GM19452 (cell line): ENCODE data around the gene SYT11.
"Not testable (repeated sequence)": the region's sequence is repeated elsewhere in the genome, so short reads cannot be mapped to it uniquely, and the experiment has no call there.

ENCODE experiments used
- ATAC-seq: cut with Tn5 transposase; IDR thresholded peaks from one replicate; pipeline ENCODE4 v1.9.1; 2021; ENCODE audit not compliant: unreplicated experiment

The SYT11 gene

GRCh38 chr1:155859234-155859829 lies at the start of gene SYT11:
SYT11 (plus strand) TSS chr1:155859567; CDS start chr1:155859762, 195 bp downstream.
- ATAC-seq = peak; percentile 50

- ATAC-seq = no peak
Observed at GRCh38 chr1:155812878-155813277, 46.5 kb upstream of the SYT11 start.

- no peak for ATAC-seq
Observed at GRCh38 chr1:155813672-155814071, 45.7 kb upstream of the SYT11 start.

DNA sequence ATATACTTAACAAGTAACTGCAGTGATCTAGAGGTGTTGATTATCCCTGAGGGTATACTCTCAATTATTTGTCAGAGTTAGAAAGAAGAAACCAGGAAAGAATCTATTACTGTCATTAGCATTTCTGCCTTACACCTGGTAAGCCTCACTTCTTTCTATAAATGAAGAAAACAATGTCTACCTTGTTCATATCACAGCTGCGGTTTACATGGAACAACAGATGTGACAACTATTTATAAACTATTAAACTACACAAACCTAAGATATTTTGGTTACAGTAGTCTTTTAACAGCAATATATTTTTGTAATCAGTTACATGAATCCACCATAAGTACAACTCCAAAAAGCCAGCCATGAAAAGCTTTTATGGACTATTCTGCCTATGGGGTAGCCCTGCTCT lies 43.0 kb upstream of the SYT11 start:
- ATAC-seq = no peak

DNA sequence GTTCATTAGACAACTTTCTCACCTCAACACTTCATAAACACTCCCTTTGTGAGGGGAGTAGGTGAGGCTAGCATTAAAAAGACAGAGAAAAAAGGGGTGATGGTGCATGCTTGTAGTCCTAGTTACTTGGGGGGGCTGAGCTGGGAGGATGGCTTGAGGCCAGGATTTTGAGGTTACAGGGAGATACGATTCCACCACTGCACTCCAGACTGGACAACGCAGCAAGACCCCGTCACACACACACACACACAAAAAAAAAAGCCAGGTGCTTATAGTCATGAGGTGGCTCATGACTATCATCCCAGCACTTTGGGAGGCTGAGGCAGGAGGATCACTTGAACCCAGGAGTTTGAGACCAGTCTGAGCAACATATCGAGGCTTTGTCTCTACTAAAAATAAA lies 31.9 kb upstream of the SYT11 start:
- no peak for ATAC-seq

DNA sequence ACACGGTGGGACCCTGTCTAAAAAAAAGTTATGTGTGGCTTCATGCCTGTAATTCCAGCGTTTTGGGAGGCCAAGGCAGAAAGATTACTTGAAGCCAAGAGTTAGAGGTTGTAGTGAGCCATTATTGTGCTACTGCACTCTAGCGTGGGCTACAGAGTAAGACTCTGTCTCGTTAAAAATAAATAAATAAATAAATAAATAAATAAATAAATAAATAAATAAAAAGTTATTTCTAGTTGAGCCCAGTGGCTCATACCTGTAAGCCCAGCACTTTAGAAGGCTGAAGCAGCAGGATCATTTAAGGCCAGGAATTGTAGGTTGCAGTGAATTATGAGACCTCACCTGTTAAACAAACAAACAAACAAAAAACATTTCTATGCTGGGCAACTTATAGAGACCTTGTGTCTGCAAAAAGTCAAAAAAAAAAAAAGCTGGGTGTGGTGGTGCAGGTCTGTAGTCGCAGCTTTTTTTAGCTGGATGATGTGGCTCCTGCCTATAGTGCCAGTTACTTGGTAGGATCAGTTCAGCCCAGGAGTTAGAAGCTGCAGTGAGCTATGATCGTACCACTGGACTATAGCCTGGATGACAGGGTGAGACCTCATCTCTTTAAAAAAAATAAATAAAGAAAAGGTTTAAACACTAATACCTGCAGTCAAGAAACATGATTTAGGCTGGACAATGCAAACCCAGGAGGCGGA lies 27.9 kb upstream of the SYT11 start:
- no peak for ATAC-seq

DNA sequence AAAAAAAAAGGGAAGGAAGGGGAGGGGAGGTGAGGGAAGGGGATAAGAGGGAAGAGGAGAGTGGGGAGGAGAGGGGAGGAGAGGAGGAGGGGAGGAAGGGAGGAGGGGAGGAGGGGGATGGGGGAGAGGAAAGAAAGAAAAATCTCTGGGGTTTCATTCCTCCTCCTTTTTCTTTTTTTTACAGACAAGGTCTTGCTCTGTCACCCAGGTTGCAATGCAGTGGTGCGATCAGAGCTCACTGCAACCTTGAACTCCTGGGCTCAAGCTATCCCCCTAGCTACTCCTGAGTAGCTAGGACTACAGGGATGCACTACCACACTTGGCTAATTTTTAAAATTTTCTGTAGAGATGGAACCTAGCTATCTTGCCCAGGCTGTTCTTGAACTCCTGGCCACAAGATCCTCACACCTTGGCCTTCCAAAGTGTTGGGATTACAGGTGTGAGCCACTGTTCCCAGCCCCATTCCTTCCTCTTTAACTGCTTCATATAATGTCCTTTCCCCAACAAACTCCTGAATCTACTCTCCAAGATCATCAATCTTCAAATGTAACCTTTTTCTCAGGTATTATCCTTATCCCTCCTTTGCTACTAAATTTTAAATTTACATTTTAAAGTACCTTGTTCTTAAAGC lies 25.6 kb upstream of the SYT11 start:
- ATAC-seq = no peak

DNA sequence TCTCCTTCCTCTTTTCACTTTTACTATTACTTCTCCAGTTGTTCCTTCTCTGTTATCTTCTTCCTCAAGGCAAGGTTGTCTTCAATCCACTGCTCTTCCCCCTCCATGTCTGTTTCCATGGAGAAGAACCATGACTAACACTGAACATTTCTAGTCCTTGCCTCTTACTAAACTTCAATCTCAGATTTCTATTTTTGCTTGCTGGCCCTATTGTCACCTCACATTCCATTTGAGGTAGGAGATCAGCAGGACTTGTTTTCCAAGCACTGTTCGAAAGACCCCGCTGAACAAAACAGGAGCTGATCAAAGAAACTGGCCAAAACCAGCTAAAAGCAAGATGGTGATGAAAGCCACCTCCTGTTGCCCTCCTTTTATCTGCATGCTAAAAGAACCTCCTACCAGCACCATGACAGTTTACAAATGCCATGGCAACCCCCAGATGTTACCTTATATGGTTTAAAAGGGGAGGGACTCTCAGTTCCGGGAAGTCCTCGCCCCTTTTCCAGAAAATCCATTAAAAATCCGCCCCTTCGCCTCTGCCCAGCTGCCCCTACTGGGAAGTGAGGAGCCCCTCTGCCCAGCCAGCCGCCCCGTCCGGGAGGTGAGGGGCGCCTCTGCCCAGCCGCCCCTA lies 25.0 kb upstream of the SYT11 start:
- no peak for ATAC-seq

- ATAC-seq = not testable (repeated sequence)
Observed at GRCh38 chr1:155834927-155835399, 24.4 kb upstream of the SYT11 start.

DNA sequence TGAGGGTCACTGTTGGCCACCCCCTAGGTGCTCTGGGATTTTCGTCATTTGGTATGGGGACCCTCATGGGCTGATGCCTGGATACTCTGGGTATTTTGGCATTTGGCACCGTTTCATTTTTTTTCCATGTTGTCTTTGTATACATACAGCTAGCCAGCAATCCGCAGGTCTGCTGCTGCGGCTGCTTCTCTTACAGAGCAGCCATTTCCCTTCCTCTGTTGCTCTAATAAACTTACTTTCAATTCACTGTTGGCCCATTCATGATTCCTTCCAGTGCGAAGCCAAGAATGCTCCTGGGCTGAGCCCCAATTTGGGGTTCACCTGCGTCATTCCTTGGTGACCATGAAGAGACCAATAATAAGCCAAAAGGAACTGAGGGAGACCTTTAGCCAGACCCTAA lies 23.8 kb upstream of the SYT11 start:
- ATAC-seq = no peak

DNA sequence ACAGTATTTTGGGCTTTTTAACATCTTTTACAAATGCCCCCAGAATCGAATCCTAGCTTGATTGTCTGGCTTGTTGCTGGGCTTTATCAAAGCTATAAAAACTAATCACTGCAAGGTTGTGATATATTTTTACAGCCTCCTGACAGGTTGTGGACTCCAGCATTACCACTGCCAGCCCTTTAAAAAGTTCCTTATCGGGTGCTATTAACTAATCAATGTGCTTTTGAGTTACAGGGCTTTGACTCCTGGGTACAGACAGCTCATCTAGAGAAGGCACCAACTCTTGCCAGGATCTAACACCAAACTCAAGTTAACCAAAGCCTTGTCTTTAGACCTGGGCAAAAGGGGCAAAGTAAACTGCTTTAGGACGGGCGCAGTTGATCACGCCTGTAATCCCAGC lies 19.0 kb upstream of the SYT11 start:
- ATAC-seq = no peak

GRCh38 chr1:155844860-155845421 lies 14.4 kb upstream of the SYT11 start:
- ATAC-seq = no peak

DNA sequence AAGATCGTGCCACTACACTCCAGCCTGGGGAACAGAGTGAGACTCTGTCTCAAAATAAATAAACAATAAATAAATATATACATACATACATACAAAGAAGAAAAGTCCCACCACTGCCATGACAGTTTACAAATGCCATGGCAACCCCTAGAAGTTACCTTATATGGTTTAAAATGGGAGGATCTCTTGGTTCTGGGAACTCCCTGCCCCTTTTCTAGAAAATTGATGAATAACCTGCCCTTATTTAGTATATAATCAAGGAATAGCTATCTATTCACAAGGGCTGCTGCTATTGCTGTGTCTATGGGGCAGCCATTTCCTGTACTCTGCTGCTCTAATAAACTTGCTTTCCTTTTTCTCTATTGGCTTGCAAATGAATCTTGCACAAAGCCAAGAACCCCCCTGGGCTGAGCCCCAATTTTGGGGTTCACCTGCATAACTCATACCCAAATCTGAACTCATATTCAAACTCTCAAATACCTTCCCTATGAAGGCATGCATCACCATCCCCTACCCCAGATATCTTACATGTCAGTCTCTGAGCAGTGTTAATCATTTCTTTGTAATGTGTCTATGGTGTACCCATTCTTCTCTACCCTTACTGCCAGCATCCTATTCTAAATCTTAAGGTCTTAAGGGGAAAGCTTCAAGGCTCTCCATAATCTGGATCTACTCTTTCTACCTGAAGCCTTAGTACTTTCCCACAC lies 11.4 kb upstream of the SYT11 start:
- ATAC-seq = no peak

DNA sequence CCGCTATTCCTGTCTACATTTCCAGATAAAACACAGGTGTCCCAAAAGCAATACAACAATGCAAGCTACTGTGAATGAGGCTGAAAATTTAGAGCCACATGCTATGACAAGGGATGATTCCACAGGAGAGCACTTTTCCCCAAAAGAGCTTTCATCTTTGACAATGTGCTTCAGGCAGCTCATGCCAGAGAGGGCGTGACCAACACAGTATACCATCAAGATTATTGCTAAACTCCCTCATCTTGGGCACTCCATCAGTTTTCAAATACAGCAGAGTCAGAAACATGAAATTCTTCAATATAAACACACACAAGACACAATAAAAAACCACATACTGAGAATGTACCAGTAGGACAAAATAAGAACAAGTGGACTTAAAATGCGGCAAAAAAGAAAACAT lies 9.0 kb upstream of the SYT11 start:
- no peak for ATAC-seq

GRCh38 chr1:155856257-155856974 lies 3.0 kb upstream of the SYT11 start:
- ATAC-seq = no peak

- ATAC-seq = peak; percentile 36
Observed at GRCh38 chr1:155856975-155857930, 2.1 kb upstream of the SYT11 start, which contains the start of gene GON4L. GON4L (minus strand) TSS chr1:155857214; CDS start chr1:155853780, 3,434 bp downstream.

DNA sequence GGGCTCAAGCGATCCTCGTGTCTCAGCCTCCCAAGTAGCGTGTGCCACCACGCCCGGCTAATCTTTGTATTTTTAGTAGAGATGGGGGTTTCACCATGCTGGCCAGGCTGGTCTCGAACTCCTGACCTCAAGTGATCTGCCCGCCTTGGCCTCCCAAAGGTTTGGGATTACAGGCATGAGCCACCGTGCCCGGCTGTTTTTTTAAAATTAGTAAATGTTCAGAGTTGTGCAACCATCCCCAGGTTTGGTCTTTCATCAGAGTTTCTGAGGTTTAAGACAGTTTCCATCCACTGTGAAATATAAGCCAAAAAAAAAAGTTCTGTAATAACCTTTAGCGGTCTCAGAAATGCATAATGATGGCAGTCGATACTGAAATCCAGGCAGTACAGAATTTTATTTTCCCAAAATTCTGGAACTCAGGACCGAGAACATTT lies 550 bp upstream of the SYT11 start:
- peak; percentile 3 for ATAC-seq

DNA sequence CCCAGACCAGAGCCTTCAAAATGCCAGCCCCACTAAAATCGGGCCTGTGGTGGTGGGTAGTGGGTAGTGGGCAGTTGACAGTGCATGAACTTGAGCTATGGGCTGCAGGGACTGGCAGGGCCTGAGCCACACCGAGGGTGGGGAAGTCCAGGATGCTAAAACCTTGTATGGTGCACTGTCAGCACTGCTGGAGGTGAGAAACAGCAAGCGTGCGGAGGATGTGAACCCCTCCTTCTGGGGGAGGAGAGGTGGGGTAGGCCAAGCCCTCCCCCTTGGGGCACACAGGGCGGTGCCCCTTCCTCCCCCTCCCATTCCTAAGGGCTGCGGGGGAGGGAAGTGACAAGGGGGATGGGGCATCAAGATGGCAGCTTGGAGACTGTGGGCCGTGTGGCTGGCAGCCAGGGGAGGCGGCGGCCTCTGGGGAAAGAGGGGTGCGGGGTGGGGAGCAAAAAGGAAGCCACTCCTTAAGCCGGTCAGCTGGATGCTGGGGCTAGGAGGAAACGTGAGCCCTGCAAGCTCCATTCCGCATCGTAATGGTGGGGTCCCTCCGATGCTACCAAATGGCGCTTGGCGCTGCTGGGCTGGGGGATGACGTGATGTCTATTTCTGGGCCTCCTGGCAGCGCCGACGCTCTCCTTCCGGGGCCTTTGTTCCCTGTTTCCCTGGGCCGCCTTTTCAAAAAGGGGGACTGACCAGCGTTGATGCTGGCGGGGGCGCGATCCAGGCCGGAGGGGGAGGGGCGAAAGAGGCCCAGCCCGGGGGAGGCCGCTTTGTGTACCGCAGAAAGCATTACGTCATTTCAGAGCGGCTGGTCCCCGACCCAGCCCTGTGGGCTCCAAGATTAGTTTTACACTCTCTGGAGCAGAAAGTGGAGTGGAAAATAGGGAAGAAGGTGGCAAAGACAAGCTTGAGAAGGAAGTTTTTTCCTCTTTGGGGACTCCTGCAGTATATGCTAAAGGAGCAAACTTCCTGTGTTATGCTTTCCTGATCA lies 809 bp downstream of the SYT11 start:
- peak; percentile 15 for ATAC-seq
